Common myeloid progenitor, CD34-positive (primary cell): ENCODE measurements around the gene CENPA.
A peak's percentile ranks its signal among the peaks of the same experiment; 100 is the strongest.

Source experiments
- CTCF ChIA-PET: fragments of 350-600 bp; sonication (Branson Sonifier 250); formaldehyde crosslinking; loops from one replicate; lab custom pipeline; 2021; ENCODE audit warnings: antibody characterized with exemption; lab: Charles Lee
- POLR2A ChIA-PET: fragments of 350-600 bp; sonication (Branson Sonifier 250); formaldehyde crosslinking; loops from one replicate; lab custom pipeline; 2021; ENCODE audit warnings: antibody characterized with exemption; lab: Charles Lee
- DNase-seq, 3 donors: peaks; one replicate each; pipeline versions ENCODE4 v3.0.0 to v3.0.0-alpha.2; 2013
- H3K27ac ChIP-seq, 2 experiments: 1 replicate in 1 of 2; 2 replicates in 1 of 2; pipeline ENCODE4 v1.7.0; 2013; ENCODE audit warnings: inconsistent platforms in 2 of 2, low read length in 2 of 2, mild to moderate bottlenecking in 2 of 2, low read depth in 1 of 2, moderate library complexity in 1 of 2; ENCODE audit not compliant: severe bottlenecking in 2 of 2, insufficient read depth in 1 of 2, poor library complexity in 1 of 2
- H3K27me3 ChIP-seq, 5 experiments: replicated peaks in 2 of 5; 1 replicate in 3 of 5; 2 replicates in 2 of 5; pipeline versions ENCODE4 v1.6.1 to v1.7.0; 2013; ENCODE audit warnings: low read length in 4 of 5, mild to moderate bottlenecking in 2 of 5, moderate library complexity in 2 of 5, inconsistent platforms in 1 of 5; ENCODE audit not compliant: insufficient read depth in 5 of 5, control insufficient read depth in 4 of 5
- H3K36me3 ChIP-seq, 4 experiments: 1 replicate in 2 of 4; 2 replicates in 2 of 4; pipeline versions ENCODE4 v1.6.1 to v1.7.0; 2013; ENCODE audit warnings: low read length in 3 of 4, control low read depth in 1 of 4, mild to moderate bottlenecking in 1 of 4; ENCODE audit not compliant: control insufficient read depth in 4 of 4, insufficient read depth in 4 of 4
- H3K4me1 ChIP-seq, 4 experiments: 1 replicate in 3 of 4; 2 replicates in 1 of 4; pipeline versions ENCODE4 v1.6.1 to v1.7.1; 2013; ENCODE audit warnings: low read length in 3 of 4, mild to moderate bottlenecking in 3 of 4, control low read depth in 1 of 4, inconsistent platforms in 1 of 4, moderate library complexity in 1 of 4; ENCODE audit not compliant: control insufficient read depth in 4 of 4, insufficient read depth in 4 of 4; ENCODE audit errors: control extremely low read depth in 1 of 4
- H3K4me3 ChIP-seq, 7 experiments: 1 replicate in 4 of 7; 2 replicates in 3 of 7; pipeline versions ENCODE4 v1.5.1 to v1.7.0; 2013; ENCODE audit warnings: mild to moderate bottlenecking in 7 of 7, low read length in 6 of 7, moderate library complexity in 6 of 7, inconsistent platforms in 2 of 7, low read depth in 2 of 7, control low read depth in 1 of 7; ENCODE audit not compliant: insufficient read depth in 4 of 7, control insufficient read depth in 1 of 7; ENCODE audit errors: extremely low read depth in 1 of 7
- H3K9me3 ChIP-seq, 5 experiments: 1 replicate in 4 of 5; 2 replicates in 1 of 5; pipeline versions ENCODE4 v1.6.1 to v1.7.1; 2013; ENCODE audit warnings: low read length in 4 of 5, mild to moderate bottlenecking in 2 of 5, inconsistent platforms in 1 of 5, low read depth in 1 of 5, moderate library complexity in 1 of 5; ENCODE audit not compliant: control insufficient read depth in 4 of 5, insufficient read depth in 2 of 5; ENCODE audit errors: control extremely low read depth in 1 of 5
- WGBS: methylation state at CpG from one replicate; pipeline ENCODE4 v1.1.5; 2013; ENCODE audit not compliant: insufficient coverage; 5-methylcytosine and 5-hydroxymethylcytosine counted together

CENPA gene

GRCh38 chr2:26801796-26802195, 15.9 kb downstream of the CENPA start:
- Histone ChIP-seq H3K4me3 (no peak overlapping the region), H3K9me3 (no peaks in the 10 kb centered on the region), H3K27ac (no peak overlapping the region), H3K36me3 (peaks cover 2 to 17% (median 6%) of the 10 kb centered on the region in 4 experiments), H3K4me1 (no peaks in the 10 kb centered on the region), H3K27me3 (no peaks in the 10 kb centered on the region)
- 97% methylated on average over 6 of the region's 7 CpGs for WGBS
- CTCF ChIA-PET, result no interaction called here
- POLR2A ChIA-PET, result no interaction called here
- no peak for DNase-seq

- 60% methylated on average over 2 of the region's 5 CpGs for WGBS
- peaks cover 6 to 12% (median 8%) of the 10 kb centered on the region in 4 experiments for H3K4me1 ChIP-seq
- no peak for DNase-seq
- H3K9me3 ChIP-seq, result no peaks in the 10 kb centered on the region
- peaks cover 0 to 6% (median 0%) of the 10 kb centered on the region in 4 experiments for H3K36me3 ChIP-seq
- H3K27me3 ChIP-seq, result no peaks in the 10 kb centered on the region
- H3K27ac ChIP-seq, result no peak overlapping the region
- no peak overlapping the region for H3K4me3 ChIP-seq
- CTCF ChIA-PET, result no interaction called here
- POLR2A ChIA-PET, result no interaction called here
Observed at GRCh38 chr2:26805241-26805676, 19.4 kb downstream of the CENPA start.

GRCh38 chr2:26807788-26808460, 22.1 kb downstream of the CENPA start:
- POLR2A ChIA-PET, result no interaction called here
- WGBS, result no CpG with 5 or more reads among the region's 2 CpGs
- no peak for DNase-seq
- Histone ChIP-seq H3K4me1 (peaks cover 11 to 22% (median 19%) of the 10 kb centered on the region in 4 experiments), H3K9me3 (no peaks in the 10 kb centered on the region), H3K27ac (no peak overlapping the region), H3K4me3 (no peak overlapping the region), H3K27me3 (no peaks in the 10 kb centered on the region), H3K36me3 (no peaks in the 10 kb centered on the region)
- CTCF ChIA-PET, result no interaction called here

GRCh38 chr2:26809211-26809610, 23.4 kb downstream of the CENPA start:
- no peaks in the 10 kb centered on the region for H3K36me3 ChIP-seq
- 93% methylated on average over 3 of the region's 3 CpGs for WGBS
- CTCF ChIA-PET, result no interaction called here

GRCh38 chr2:26809876-26810577, 24.2 kb downstream of the CENPA start:
- ChIA-PET POLR2A (interaction anchor here (0.9 kb wide), 1 partner anchor 14 kb away, joined by 3 read pairs; no protein-coding TSS in a partner anchor), CTCF (no interaction called here)
- Histone ChIP-seq H3K4me3 (peak overlapping the region in 1 of 7 experiments; percentile 36), H3K4me1 (peaks cover 11 to 22% (median 19%) of the 10 kb centered on the region in 4 experiments), H3K27me3 (no peaks in the 10 kb centered on the region), H3K27ac (no peak overlapping the region), H3K36me3 (no peaks in the 10 kb centered on the region), H3K9me3 (no peaks in the 10 kb centered on the region)
- DNase-seq, result peak; percentile 26 to 74 (median 74)
- 4% methylated on average over 5 of the region's 6 CpGs for WGBS

More at GRCh38 chr2:26809211-26809610, 23.4 kb downstream of the CENPA start:
- no peak for DNase-seq
- POLR2A ChIA-PET, result interaction anchor here (0.9 kb wide), 1 partner anchor 13 kb away, joined by 3 read pairs; no protein-coding TSS in a partner anchor
- Histone ChIP-seq H3K27ac (no peak overlapping the region), H3K4me3 (no peak overlapping the region), H3K4me1 (peaks cover 11 to 22% (median 19%) of the 10 kb centered on the region in 4 experiments), H3K27me3 (no peaks in the 10 kb centered on the region), H3K9me3 (no peaks in the 10 kb centered on the region)

- Histone ChIP-seq H3K27ac (no peak overlapping the region), H3K36me3 (no peaks in the 10 kb centered on the region), H3K4me3 (no peak overlapping the region), H3K4me1 (peaks cover 11 to 22% (median 19%) of the 10 kb centered on the region in 4 experiments), H3K9me3 (no peaks in the 10 kb centered on the region), H3K27me3 (no peaks in the 10 kb centered on the region)
- DNase-seq, result no peak
- ChIA-PET POLR2A (no interaction called here), CTCF (interaction anchor here (0.6 kb wide), 1 partner anchor 184 kb away, joined by 4 read pairs; no protein-coding TSS in a partner anchor)
- 94% methylated on average over 7 of the region's 8 CpGs for WGBS
Observed at GRCh38 chr2:26811261-26811660, 25.4 kb downstream of the CENPA start.
